Fibroblast of pulmonary artery (primary cell): ENCODE data around the gene SCIN.

Experiments used
- DNase-seq: peaks from one replicate; pipeline ENCODE4 v3.0.0-alpha.2; 2010; ENCODE audit warnings: low read depth
- H3K4me3 ChIP-seq: replicated peaks from 2 replicates; pipeline ENCODE4 v1.5.1; 2011; ENCODE audit warnings: low read depth, mild to moderate bottlenecking, control low read depth, low read length, moderate library complexity
- CTCF ChIP-seq: IDR thresholded peaks from 2 replicates; pipeline ENCODE4 v1.5.1; 2011; ENCODE audit warnings: mild to moderate bottlenecking, control low read depth, low read length, inconsistent platforms; ENCODE audit errors: missing control alignments

The SCIN gene

DNA sequence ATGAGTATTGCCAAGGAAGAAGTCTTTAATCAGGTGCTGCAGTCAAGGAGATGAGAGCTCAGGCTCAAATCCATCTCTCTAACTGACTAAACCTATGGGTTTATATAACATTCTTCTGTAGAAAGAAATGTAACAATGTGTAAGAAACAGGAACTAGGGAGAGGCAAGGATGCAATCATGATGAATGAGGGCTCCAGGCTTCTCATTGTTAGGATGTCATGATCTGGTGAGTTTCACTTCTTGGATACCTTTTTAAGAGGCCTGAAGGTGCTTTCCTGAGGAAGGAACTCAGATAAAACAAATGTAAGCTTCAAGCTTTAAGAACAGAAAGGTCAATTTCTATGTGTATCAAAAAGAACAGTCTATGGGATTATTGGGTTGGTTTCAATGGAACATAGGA lies 30.8 kb upstream of the SCIN start:
- DNase-seq = no peak
- no peak for TF ChIP-seq CTCF
- H3K4me3 ChIP-seq = no peak overlapping the region

DNA sequence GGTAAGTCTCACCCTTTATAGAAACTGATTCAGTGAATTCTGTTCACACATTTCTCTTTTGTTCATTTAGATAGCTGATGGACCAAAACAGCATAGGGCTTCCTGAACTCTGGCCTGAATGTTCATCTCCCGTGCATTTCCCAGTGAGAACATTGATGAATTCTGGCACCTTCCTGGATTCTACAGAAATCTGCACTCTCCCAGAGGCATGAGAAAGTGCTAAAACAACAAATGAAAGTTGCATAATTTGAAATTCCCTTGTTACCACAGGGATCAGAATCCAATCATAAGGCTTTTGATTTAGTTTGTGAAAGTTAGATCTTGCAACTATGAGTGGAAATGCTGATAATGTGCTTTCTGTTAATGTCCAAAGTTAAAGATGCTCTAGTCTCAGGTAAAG lies 29.7 kb upstream of the SCIN start:
- no peak overlapping the region for H3K4me3 ChIP-seq
- DNase-seq = no peak
- TF ChIP-seq CTCF = no peak

DNA sequence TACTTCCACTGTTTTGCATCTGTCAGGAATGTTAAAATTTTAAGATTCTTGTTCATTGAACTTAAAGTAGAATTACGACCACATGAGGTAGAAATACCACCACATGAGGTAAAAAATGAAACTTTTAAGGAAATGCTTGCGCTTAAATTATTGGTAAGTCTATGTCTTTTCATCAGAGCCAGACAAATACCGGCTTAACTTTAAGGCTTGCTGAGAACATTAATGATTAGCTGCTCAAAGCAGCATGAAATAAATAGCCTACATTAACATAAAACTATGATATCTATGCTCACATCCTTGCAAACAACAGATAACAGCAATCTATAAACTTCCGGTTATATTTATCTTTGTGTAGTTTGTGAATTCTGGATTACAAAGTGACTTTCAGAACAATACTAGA lies 26.9 kb upstream of the SCIN start:
- TF ChIP-seq CTCF = no peak

DNA sequence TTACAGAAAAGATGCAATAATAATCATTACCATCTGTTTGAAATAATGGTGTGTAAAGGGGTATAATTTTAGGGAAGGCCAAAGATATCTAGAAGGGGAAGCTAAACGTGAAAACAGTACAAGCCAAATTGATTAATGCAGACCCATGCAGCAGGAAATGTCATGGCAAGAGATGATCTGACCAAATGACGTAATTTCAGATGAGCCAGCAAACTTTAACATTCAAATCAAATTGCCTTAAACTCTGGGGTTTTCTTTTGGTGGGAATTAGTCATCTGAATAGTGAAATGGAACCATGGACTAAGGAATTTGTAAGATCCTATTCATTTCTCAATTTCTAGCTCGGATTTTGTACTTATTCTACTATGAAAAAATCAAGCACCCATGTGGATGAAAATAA lies 21.4 kb upstream of the SCIN start:
- TF ChIP-seq CTCF = no peak
- H3K4me3 ChIP-seq = no peak overlapping the region
- DNase-seq = peak; percentile 5

More for the DNA sequence above, 26.9 kb upstream of the SCIN start:
- no peak for DNase-seq
- H3K4me3 ChIP-seq = no peak overlapping the region

DNA sequence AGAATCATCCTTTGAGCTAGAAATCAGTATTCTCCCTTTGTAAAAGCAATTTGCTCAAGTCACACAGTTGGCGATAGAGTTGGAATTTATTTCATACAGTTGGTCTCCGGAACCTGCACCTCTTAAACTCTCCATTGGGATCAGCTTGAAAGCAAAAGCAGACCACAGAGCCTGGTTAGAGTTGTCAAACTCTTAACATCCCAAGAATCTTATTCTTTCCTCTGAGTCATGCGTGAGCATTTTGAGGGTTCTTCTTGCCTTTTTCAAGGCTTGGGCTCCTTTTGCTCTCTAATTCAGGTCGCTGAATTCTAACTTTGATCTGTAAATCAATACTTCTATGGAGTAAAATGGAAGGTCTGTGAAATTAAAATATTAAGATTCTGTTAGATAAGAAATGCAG lies 19.6 kb upstream of the SCIN start:
- TF ChIP-seq CTCF = no peak
- no peak overlapping the region for H3K4me3 ChIP-seq
- DNase-seq = no peak

DNA sequence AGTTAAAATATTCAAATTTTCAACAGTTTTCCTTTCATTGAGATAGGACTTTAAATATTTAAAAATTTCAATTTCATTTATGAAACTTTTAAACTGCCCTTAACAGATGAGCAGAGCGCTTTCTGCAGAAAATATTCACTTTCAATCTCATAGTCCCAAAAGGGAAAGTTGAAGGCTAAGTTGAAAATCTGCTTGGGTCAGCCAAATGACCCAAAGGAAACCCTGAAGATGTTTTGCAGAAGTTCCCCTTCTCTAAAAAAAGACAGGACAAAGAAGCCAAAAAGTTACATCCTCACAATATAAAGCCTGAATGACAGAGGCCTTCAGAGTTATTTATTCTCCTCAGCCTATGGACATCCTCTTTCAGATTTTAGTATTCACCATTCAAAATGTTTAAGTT lies 17.6 kb upstream of the SCIN start:
- no peak for DNase-seq
- TF ChIP-seq CTCF = no peak
- no peak overlapping the region for H3K4me3 ChIP-seq

GRCh38 chr7:12553416-12553815 lies 17.1 kb upstream of the SCIN start:
- DNase-seq = no peak
- H3K4me3 ChIP-seq = no peak overlapping the region
- TF ChIP-seq CTCF = no peak
